ENCODE measurements around the gene ATP2C2.

The ATP2C2 gene

DNA sequence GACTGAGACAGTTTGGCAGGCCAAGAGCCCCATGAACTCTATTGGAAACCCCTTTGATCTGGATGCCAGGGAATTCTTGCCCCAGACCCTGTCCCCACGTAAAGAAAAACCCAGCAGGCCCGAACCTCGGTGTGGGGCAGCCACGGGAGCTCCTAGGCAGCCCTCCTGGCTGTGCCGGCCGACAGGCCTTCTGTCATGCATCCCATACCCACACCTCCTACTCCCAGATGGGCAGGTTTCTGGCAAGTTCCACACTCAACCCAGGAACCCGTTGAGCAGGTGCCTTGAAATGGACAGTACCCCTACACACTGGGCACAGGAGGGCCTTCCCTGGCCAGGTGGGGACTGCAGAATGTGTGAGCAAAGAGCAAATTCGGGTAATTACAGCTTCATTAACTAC is 23.6 kb upstream of the ATP2C2 start:
- DNase-seq (ENCODE audit: insufficient read length) (no peak), FAIRE-seq (no peak)
- TF ChIP-seq TAF1 (IDR thresholded peaks at IDR 0.05; ENCODE audit: borderline replicate concordance, low read depth, low read length): no peak

DNA sequence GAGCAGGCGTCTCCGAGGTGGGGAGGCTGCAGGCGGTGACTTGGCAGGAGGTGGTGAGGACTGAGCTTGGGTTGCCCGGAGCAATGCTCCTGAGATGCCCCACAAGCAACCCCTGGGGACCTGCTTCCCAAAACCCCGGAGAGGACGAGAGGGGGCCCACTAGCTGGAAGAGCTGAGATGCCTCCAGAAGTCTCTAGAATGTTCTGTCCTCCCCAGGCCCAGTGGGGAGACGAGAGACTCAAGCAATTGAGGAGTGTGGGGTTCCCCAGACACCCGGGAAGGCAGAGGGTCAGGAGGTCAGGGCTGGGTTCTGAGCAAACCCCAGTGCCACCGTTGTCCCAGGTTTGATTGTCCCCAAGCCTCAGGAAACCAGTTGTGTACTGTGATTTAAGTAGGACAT is 21.2 kb upstream of the ATP2C2 start:
- no peak for DNase-seq (ENCODE audit: insufficient read length)
- no peak for FAIRE-seq
- no peak for TF ChIP-seq POLR2A (IDR thresholded peaks at IDR 0.05; ENCODE audit: low read depth, low read length)
- no peak for TF ChIP-seq TAF1 (IDR thresholded peaks at IDR 0.05; ENCODE audit: borderline replicate concordance, low read depth, low read length)
- no peak for TF ChIP-seq POLR2AphosphoS5 (IDR thresholded peaks at IDR 0.05; ENCODE audit: low read depth, low read length)

- TF ChIP-seq POLR2AphosphoS5 (IDR thresholded peaks at IDR 0.05; ENCODE audit: low read depth, low read length) (no peak), TAF1 (IDR thresholded peaks at IDR 0.05; ENCODE audit: borderline replicate concordance, low read depth, low read length) (no peak), POLR2A (IDR thresholded peaks at IDR 0.05; ENCODE audit: low read depth, low read length) (no peak)
- DNase-seq (ENCODE audit: insufficient read length) (no peak), FAIRE-seq (no peak)
Observed at GRCh38 chr16:84348386-84348888, 19.9 kb upstream of the ATP2C2 start.

DNA sequence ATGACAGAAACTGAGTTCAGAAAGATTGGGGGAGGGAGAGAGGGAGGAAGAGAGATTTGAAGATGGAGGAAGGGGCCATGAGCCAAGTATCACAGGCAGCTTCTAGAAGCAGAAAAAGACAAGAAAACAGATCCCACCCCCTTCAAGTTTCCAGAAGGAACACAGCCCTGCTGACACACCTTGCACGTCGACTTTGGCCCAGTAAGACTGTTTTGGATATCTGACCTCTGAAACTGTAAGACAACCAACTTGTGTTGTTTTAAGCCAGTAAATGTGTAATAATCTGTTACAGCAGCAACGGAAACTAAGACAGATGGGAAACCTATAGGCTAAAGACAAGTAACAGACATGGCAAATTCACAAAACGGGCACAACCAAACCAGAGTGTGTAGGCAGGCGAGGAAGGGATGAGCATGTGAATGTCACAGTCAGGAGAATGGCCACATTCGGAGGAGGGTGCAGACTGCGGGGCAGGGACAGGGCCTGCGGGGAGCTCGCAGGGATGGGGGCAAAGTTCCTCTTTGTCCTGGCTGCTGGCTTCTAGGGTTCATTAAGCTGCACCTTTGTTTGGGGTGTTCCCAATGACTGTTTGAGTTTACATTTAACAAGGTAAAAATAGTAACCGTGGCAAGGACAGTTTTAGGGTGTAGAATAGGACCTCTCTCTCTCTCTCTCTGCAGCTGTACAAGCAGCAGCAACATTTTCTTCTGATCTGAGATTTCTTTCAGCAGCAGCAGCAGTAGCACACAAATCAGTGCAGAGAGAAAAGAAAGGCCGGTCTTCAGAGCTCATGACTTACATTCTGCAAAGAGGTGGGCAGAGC is 18.3 kb upstream of the ATP2C2 start:
- TF ChIP-seq TAF1 (IDR thresholded peaks at IDR 0.05; ENCODE audit: borderline replicate concordance, low read depth, low read length) (no peak), POLR2A (IDR thresholded peaks at IDR 0.05; ENCODE audit: low read depth, low read length) (no peak), POLR2AphosphoS5 (IDR thresholded peaks at IDR 0.05; ENCODE audit: low read depth, low read length) (no peak)
- FAIRE-seq: no peak
- no peak for DNase-seq (ENCODE audit: insufficient read length)

- no peak for FAIRE-seq
- no peak for TF ChIP-seq POLR2A (IDR thresholded peaks at IDR 0.05; ENCODE audit: low read depth, low read length)
- TF ChIP-seq POLR2AphosphoS5 (IDR thresholded peaks at IDR 0.05; ENCODE audit: low read depth, low read length): no peak
- no peak for TF ChIP-seq TAF1 (IDR thresholded peaks at IDR 0.05; ENCODE audit: borderline replicate concordance, low read depth, low read length)
- no peak for DNase-seq (ENCODE audit: insufficient read length)
Observed at GRCh38 chr16:84350685-84351400, 17.5 kb upstream of the ATP2C2 start.

DNA sequence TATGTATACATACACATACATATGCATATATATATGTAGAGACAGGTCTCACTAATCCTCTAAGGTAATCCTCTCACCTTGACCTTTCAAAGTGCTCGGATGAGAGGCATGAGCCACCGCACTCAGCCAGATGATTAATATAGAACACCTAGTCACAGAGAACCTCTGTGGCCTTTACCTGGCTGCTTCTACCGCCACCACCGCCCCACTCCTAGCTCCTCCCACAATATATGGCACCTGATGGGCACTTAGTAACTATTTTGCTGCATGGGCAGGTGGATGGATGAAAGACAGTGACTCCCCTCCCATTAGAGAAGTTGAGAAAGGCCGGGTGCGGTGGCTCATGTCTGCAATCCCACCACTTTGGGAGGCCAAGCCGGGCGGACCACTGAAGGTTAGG is 16.7 kb upstream of the ATP2C2 start:
- FAIRE-seq (no peak), DNase-seq (ENCODE audit: insufficient read length) (no peak)
- TF ChIP-seq POLR2AphosphoS5 (IDR thresholded peaks at IDR 0.05; ENCODE audit: low read depth, low read length): no peak
- no peak for TF ChIP-seq TAF1 (IDR thresholded peaks at IDR 0.05; ENCODE audit: borderline replicate concordance, low read depth, low read length)
- TF ChIP-seq POLR2A (IDR thresholded peaks at IDR 0.05; ENCODE audit: low read depth, low read length): no peak

DNA sequence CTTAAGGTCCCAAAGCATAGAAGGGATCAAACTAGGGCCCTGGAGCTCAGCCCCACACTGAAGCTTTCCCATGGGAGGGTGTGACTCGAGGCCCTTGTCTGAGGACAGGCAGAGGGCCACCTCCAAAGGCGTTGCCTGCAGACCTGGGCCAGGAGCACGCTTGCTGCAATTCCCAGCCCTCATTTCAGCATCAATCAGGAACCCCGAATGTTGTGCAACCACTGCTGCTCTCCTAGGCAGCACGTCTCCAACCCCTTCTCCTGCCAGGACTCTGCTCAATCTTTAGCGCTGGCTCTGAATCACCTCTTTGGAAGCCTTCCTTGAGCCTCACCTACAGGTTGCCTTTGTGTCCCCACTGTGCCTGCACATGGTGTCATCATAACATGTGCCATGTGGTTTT is 14.0 kb upstream of the ATP2C2 start:
- TF ChIP-seq POLR2A (IDR thresholded peaks at IDR 0.05; ENCODE audit: low read depth, low read length) (no peak), POLR2AphosphoS5 (IDR thresholded peaks at IDR 0.05; ENCODE audit: low read depth, low read length) (no peak), TAF1 (IDR thresholded peaks at IDR 0.05; ENCODE audit: borderline replicate concordance, low read depth, low read length) (no peak)
- DNase-seq (ENCODE audit: insufficient read length): no peak
- FAIRE-seq: no peak

DNA sequence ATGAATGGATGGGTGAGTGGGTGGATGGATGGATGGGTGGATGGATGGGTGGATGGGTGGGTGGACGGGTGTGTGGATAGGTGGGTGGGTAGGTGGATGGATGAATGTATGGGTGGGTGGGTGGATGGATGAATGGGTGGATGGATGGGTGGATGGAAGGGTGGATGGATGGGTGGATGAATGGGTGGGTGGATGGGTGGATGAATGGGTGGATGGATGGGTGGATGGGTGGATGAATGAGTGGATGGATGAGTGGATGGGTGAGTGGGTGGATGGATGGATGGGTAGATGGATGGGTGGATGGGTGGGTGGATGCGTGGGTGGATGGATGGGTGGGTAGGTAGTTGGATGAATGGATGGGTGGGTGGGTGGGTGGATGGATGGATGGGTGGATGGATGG is 13.2 kb upstream of the ATP2C2 start:
- FAIRE-seq (no peak), DNase-seq (ENCODE audit: insufficient read length) (no peak)
- TF ChIP-seq POLR2AphosphoS5 (IDR thresholded peaks at IDR 0.05; ENCODE audit: low read depth, low read length) (no peak), POLR2A (IDR thresholded peaks at IDR 0.05; ENCODE audit: low read depth, low read length) (no peak), TAF1 (IDR thresholded peaks at IDR 0.05; ENCODE audit: borderline replicate concordance, low read depth, low read length) (no peak)

DNA sequence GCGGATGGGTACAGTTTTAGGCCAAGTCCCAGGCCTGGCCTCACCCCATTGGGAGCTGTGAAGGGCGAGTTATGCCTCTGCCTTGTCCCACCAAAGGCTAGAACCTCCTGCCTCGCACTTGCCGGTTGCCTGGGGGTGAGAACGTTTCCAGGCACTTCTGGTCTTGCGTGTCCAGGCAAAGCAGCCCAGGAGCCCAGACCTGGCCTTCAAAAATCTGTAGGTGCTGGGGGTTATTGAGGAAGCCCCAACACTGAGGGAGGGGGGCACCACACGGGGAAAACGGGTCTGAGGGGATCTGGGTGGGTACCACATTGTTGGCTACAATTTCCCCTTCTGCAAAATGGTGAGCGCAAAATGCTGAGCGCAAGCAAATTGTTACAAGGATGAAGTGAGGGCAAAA is 12.2 kb upstream of the ATP2C2 start:
- no peak for DNase-seq (ENCODE audit: insufficient read length)
- no peak for FAIRE-seq
- TF ChIP-seq TAF1 (IDR thresholded peaks at IDR 0.05; ENCODE audit: borderline replicate concordance, low read depth, low read length) (no peak), POLR2A (IDR thresholded peaks at IDR 0.05; ENCODE audit: low read depth, low read length) (no peak), POLR2AphosphoS5 (IDR thresholded peaks at IDR 0.05; ENCODE audit: low read depth, low read length) (no peak)

- TF ChIP-seq TAF1 (IDR thresholded peaks at IDR 0.05; ENCODE audit: borderline replicate concordance, low read depth, low read length) (no peak), POLR2AphosphoS5 (IDR thresholded peaks at IDR 0.05; ENCODE audit: low read depth, low read length) (no peak), POLR2A (IDR thresholded peaks at IDR 0.05; ENCODE audit: low read depth, low read length) (no peak)
- DNase-seq (ENCODE audit: insufficient read length) (no peak), FAIRE-seq (no peak)
Observed at GRCh38 chr16:84356591-84357116, 11.7 kb upstream of the ATP2C2 start.

- TF ChIP-seq POLR2A (IDR thresholded peaks at IDR 0.05; ENCODE audit: low read depth, low read length): no peak
- TF ChIP-seq TAF1 (IDR thresholded peaks at IDR 0.05; ENCODE audit: borderline replicate concordance, low read depth, low read length): no peak
- no peak for TF ChIP-seq POLR2AphosphoS5 (IDR thresholded peaks at IDR 0.05; ENCODE audit: low read depth, low read length)
- DNase-seq (ENCODE audit: insufficient read length): no peak
- FAIRE-seq: no peak
Observed at GRCh38 chr16:84357191-84357651, 11.1 kb upstream of the ATP2C2 start.

Measured in GM12892 (cell line).